Osteoblast (primary cell): ENCODE measurements around the gene CHSY3. TPM values are rescaled to one million over a fixed set of nuclear protein-coding genes. Genes with fewer than 3 reads are reported as not detected.

ENCODE experiments used
- DNase-seq: peaks from one replicate; pipeline ENCODE4 v3.0.0; 2011; ENCODE audit warnings: low spot score, mixed read lengths; ENCODE audit not compliant: insufficient read length; ENCODE audit errors: missing footprints
- H2AFZ ChIP-seq: 2 replicates; pipeline ENCODE4 v1.6.0; 2011; ENCODE audit warnings: mild to moderate bottlenecking, low read length
- H3K27ac ChIP-seq: 2 replicates; pipeline ENCODE4 v1.5.1; 2011; ENCODE audit warnings: mild to moderate bottlenecking, low read depth, low read length, moderate library complexity
- H3K27me3 ChIP-seq: 2 replicates; pipeline ENCODE4 v1.6.0; 2012; ENCODE audit warnings: mild to moderate bottlenecking, control low read depth, inconsistent platforms, low read length, moderate library complexity; ENCODE audit not compliant: insufficient read depth
- H3K36me3 ChIP-seq: 2 replicates; pipeline ENCODE4 v1.5.1; 2011; ENCODE audit warnings: mild to moderate bottlenecking, low read length, control low read depth, moderate library complexity; ENCODE audit not compliant: insufficient read depth
- H3K4me1 ChIP-seq: 2 replicates; pipeline ENCODE4 v1.5.1; 2011; ENCODE audit warnings: mild to moderate bottlenecking, low read length, control low read depth, moderate library complexity; ENCODE audit not compliant: insufficient read depth
- H3K4me2 ChIP-seq: 2 replicates; pipeline ENCODE4 v1.6.0; 2011; ENCODE audit warnings: mild to moderate bottlenecking, low read length; ENCODE audit not compliant: insufficient read depth
- H3K4me3 ChIP-seq: fragments of 200-600 bp; sonication (generic); 3 replicates; pipeline ENCODE4 v1.5.1; 2012; ENCODE audit warnings: mild to moderate bottlenecking, low read length, inconsistent platforms; ENCODE audit not compliant: insufficient read depth
- H3K79me2 ChIP-seq: 2 replicates; pipeline ENCODE4 v1.6.0; 2012; ENCODE audit warnings: mild to moderate bottlenecking, low read length, control low read depth, inconsistent platforms; ENCODE audit not compliant: insufficient read depth
- H3K9me3 ChIP-seq: 2 replicates; pipeline ENCODE4 v1.5.1; 2011; ENCODE audit warnings: low read depth, low read length, control low read depth
- H4K20me1 ChIP-seq: 2 replicates; pipeline ENCODE4 v1.6.0; 2012; ENCODE audit warnings: mild to moderate bottlenecking, low read length, control low read depth; ENCODE audit not compliant: insufficient read depth
- total RNA-seq: library from RNA; depleted of rRNA; stranded (reverse); fragments of >200 nt; gene quantifications from 2 replicates; pipeline ENCODE4 v1.2.3, GENCODE V29; 2012
- TF ChIP-seq, protein P1 (sequence below): IDR thresholded peaks from 2 replicates; pipeline ENCODE4 v1.5.1; 2011; ENCODE audit warnings: mild to moderate bottlenecking, low read depth, low read length, moderate library complexity; ENCODE audit errors: extremely low read depth

The CHSY3 gene
- total RNA-seq, 1 donor, result 12.3 TPM

GRCh38 chr5:129966071-129966470 is 61.8 kb downstream of the CHSY3 start:
- Histone ChIP-seq H4K20me1 (no peaks in the 10 kb centered on the region), H2AFZ (no peak overlapping the region), H3K4me1 (peaks cover 14% of the 10 kb centered on the region), H3K4me2 (no peak overlapping the region), H3K36me3 (no peaks in the 10 kb centered on the region), H3K27me3 (no peaks in the 10 kb centered on the region), H3K27ac (no peak overlapping the region), H3K9me3 (no peaks in the 10 kb centered on the region), H3K4me3 (no peak overlapping the region), H3K79me2 (peaks cover 6% of the 10 kb centered on the region)
- TF ChIP-seq, protein P1, sequence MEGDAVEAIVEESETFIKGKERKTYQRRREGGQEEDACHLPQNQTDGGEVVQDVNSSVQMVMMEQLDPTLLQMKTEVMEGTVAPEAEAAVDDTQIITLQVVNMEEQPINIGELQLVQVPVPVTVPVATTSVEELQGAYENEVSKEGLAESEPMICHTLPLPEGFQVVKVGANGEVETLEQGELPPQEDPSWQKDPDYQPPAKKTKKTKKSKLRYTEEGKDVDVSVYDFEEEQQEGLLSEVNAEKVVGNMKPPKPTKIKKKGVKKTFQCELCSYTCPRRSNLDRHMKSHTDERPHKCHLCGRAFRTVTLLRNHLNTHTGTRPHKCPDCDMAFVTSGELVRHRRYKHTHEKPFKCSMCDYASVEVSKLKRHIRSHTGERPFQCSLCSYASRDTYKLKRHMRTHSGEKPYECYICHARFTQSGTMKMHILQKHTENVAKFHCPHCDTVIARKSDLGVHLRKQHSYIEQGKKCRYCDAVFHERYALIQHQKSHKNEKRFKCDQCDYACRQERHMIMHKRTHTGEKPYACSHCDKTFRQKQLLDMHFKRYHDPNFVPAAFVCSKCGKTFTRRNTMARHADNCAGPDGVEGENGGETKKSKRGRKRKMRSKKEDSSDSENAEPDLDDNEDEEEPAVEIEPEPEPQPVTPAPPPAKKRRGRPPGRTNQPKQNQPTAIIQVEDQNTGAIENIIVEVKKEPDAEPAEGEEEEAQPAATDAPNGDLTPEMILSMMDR, result no peak
- no peak for DNase-seq

DNA sequence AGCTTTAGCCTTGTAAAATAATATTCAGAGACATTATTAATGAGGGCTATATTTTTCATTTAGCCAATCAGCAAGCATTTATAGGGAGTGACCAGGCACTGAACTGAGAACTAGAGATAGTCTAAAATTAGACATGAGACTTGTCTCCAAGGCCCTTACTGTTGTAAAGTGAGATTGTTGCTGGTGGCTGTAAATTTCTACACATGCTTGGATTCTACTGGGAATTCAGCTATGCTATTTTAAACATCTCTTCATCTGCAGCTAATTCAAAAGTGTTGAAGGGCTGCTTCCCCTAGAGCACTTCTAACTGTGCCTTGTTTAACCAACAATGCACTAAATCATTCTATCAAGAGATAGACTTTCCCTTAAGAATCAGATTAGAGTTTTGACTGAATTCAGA is 67.4 kb downstream of the CHSY3 start:
- Histone ChIP-seq H3K27me3 (no peaks in the 10 kb centered on the region), H3K4me2 (no peak overlapping the region), H3K27ac (no peak overlapping the region), H2AFZ (no peak overlapping the region), H4K20me1 (no peaks in the 10 kb centered on the region), H3K4me1 (peaks cover 26% of the 10 kb centered on the region), H3K9me3 (no peaks in the 10 kb centered on the region), H3K36me3 (no peaks in the 10 kb centered on the region), H3K4me3 (no peak overlapping the region), H3K79me2 (no peaks in the 10 kb centered on the region)
- TF ChIP-seq, protein P1, result no peak
- no peak for DNase-seq

GRCh38 chr5:129972465-129973141 is 68.3 kb downstream of the CHSY3 start:
- H2AFZ ChIP-seq, result no peak overlapping the region
- H3K27ac ChIP-seq, result peak overlapping the region; percentile 70
- no peak overlapping the region for H3K4me3 ChIP-seq
- H3K4me2 ChIP-seq, result no peak overlapping the region
- TF ChIP-seq, protein P1, result no peak
- H4K20me1 ChIP-seq, result no peaks in the 10 kb centered on the region
- H3K79me2 ChIP-seq, result no peaks in the 10 kb centered on the region
- no peaks in the 10 kb centered on the region for H3K27me3 ChIP-seq
- H3K4me1 ChIP-seq, result peaks cover 33% of the 10 kb centered on the region
- no peak for DNase-seq
- H3K36me3 ChIP-seq, result no peaks in the 10 kb centered on the region
- no peaks in the 10 kb centered on the region for H3K9me3 ChIP-seq

DNA sequence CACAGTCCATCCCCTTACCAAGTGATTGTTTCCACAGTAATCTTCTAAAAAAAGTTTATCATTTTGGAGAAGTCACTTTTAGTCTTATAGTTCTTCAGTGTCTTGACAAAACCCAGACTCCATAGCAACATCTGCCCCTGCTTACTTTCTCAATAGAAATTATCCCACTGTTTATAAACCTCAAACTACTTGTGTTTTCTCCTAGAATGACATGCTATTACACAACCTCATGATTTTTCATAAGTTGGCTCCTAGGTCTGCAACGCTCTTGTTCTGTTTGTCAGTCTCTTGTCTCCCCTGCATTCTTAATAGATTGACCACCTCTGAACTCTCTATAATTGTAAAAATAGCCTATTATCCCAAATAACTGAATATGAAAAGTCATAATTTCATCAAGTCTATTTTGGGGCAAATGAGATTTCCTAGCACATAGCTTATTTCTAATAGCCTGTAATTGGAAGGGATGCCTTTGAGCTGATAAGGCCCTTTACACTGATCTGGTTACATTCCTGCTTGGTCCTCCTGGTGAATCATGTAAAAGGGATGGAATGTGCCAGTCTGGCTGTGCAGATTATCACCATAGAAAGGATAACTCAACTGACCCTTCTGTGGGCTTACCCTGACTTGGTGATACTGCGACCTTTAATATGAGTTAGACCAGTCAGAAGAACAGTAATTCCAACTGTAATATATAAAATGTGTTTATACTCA is 69.6 kb downstream of the CHSY3 start:
- no peaks in the 10 kb centered on the region for H4K20me1 ChIP-seq
- H3K36me3 ChIP-seq, result no peaks in the 10 kb centered on the region
- peak overlapping the region; percentile 32 for H3K4me2 ChIP-seq
- H3K27ac ChIP-seq, result peak overlapping the region; percentile 70
- DNase-seq, result peak; percentile 9
- no peaks in the 10 kb centered on the region for H3K79me2 ChIP-seq
- no peak overlapping the region for H3K4me3 ChIP-seq
- H3K9me3 ChIP-seq, result no peaks in the 10 kb centered on the region
- H3K4me1 ChIP-seq, result peaks cover 33% of the 10 kb centered on the region
- H3K27me3 ChIP-seq, result no peaks in the 10 kb centered on the region
- TF ChIP-seq, protein P1, result no peak
- H2AFZ ChIP-seq, result no peak overlapping the region
